K562 (cell line): ENCODE results near the gene THEM4. TPM values are rescaled to one million over a fixed set of nuclear protein-coding genes. Genes with fewer than 3 reads are reported as not detected.
A peak's percentile ranks its signal among the peaks of the same experiment; 100 is the strongest.

Experiments used
- ATAC-seq: fragments of 200-7000 bp; cut with Tn5 transposase; 3 replicates; pipeline ENCODE4 v1.9.1; 2020; ENCODE audit warnings: moderate library complexity
- BruUV-seq: library from RNA; stranded (reverse); fragments of 400-500 nt; replicated peaks from 2 replicates; lab custom pipeline; 2021; lab: Mats Ljungman, UMichigan
- CTCF ChIA-PET: fragments of 300-600 bp; formaldehyde crosslinking; extraction: SDS; loops from one replicate; lab custom pipeline; 2021; ENCODE audit warnings: low intra/inter-chr PET ratio; lab: Yijun Ruan, JAX
- POLR2A ChIA-PET: fragments of 300-600, 350-650 bp; sonication (Branson Sonifier 250); formaldehyde crosslinking; extraction: SDS; loops from one replicate; lab custom pipeline; 2021; ENCODE audit warnings: antibody characterized with exemption, inconsistent platforms; lab: Yijun Ruan, JAX
- DNase-seq, 4 experiments: peaks; one replicate each; pipeline versions ENCODE4 v3.0.0 to v3.0.0-alpha.2; 2011 to 2018; ENCODE audit warnings: low spot score in 3 of 4, mixed read lengths in 3 of 4; ENCODE audit errors: extremely low read depth in 1 of 4
- FAIRE-seq: peaks from 2 replicates; lab custom pipeline; 2011; peaks lifted over from hg19 to GRCh38; lab: Jason Lieb, UNC
- H2AFZ ChIP-seq: 2 replicates; pipeline ENCODE4 v1.6.0; 2011; ENCODE audit warnings: low read depth, low read length, control low read depth, inconsistent platforms
- H3K27ac ChIP-seq: fragments of 200-600 bp; 3 replicates; pipeline ENCODE4 v1.8.0; 2011; ENCODE audit warnings: low read depth, mild to moderate bottlenecking, control low read depth, inconsistent platforms, low read length, moderate library complexity, mixed read lengths; ENCODE audit errors: extremely low read depth
- H3K27me3 ChIP-seq, 2 experiments: fragments of 300-600 bp in 1 of 2; 2 replicates in 1 of 2; 3 replicates in 1 of 2; pipeline versions ENCODE4 v1.6.0 to v1.8.0; 2011; ENCODE audit warnings: inconsistent platforms in 2 of 2, low read length in 2 of 2, mild to moderate bottlenecking in 1 of 2, mixed read lengths in 1 of 2, moderate library complexity in 1 of 2; ENCODE audit not compliant: control insufficient read depth in 2 of 2, insufficient read depth in 2 of 2
- H3K36me3 ChIP-seq: fragments of 300-600 bp; 3 replicates; pipeline ENCODE4 v1.8.0; 2011; ENCODE audit warnings: mild to moderate bottlenecking, low read length, inconsistent platforms; ENCODE audit not compliant: control insufficient read depth, insufficient read depth
- H3K4me1 ChIP-seq, 2 experiments: fragments of 200-600 bp in 1 of 2; replicated peaks in 1 of 2; 2 replicates in 1 of 2; 3 replicates in 1 of 2; pipeline versions ENCODE4 v1.5.1 to v1.8.0; 2011; ENCODE audit warnings: inconsistent platforms in 2 of 2, low read length in 2 of 2, mild to moderate bottlenecking in 1 of 2, mixed read lengths in 1 of 2, moderate library complexity in 1 of 2; ENCODE audit not compliant: control insufficient read depth in 2 of 2, insufficient read depth in 2 of 2
- H3K4me2 ChIP-seq: 2 replicates; pipeline ENCODE4 v1.6.1; 2011; ENCODE audit warnings: low read length, control low read depth, inconsistent platforms, mixed read lengths; ENCODE audit not compliant: insufficient read depth
- H3K4me3 ChIP-seq: fragments of 200-600 bp; sonication (generic), shearing (Covaris generic); 2 replicates; pipeline ENCODE4 v1.5.1; 2016; ENCODE audit warnings: control low read depth, inconsistent platforms
- H3K79me2 ChIP-seq: fragments of 200-600 bp; 3 replicates; pipeline ENCODE4 v1.8.0; 2011; ENCODE audit warnings: low read length, inconsistent platforms; ENCODE audit not compliant: control insufficient read depth, insufficient read depth
- H3K9ac ChIP-seq, 2 experiments: 2 replicates each; pipeline versions ENCODE4 v1.6.0 to v1.6.1; 2011; ENCODE audit warnings: low read depth in 2 of 2, low read length in 2 of 2, control low read depth in 1 of 2, inconsistent platforms in 1 of 2, mild to moderate bottlenecking in 1 of 2, mixed read lengths in 1 of 2; ENCODE audit not compliant: insufficient read depth in 1 of 2
- H3K9me1 ChIP-seq: one replicate; pipeline ENCODE4 v1.6.0; 2011; ENCODE audit warnings: inconsistent platforms, mild to moderate bottlenecking, low read length, moderate library complexity; ENCODE audit not compliant: control insufficient read depth, insufficient read depth
- H3K9me3 ChIP-seq: replicated peaks from 2 replicates; pipeline ENCODE4 v1.5.1; 2011; ENCODE audit warnings: low read depth, low read length, inconsistent platforms; ENCODE audit not compliant: control insufficient read depth, insufficient read depth
- H4K20me1 ChIP-seq: replicated peaks from 2 replicates; pipeline ENCODE4 v1.6.1; 2011; ENCODE audit warnings: low read length, inconsistent platforms, mixed read lengths; ENCODE audit not compliant: control insufficient read depth, insufficient read depth
- GABPA ChIP-seq: fragments of 200-800 bp; sonication (Bioruptor generic); conservative IDR thresholded peaks from 2 replicates; pipeline ENCODE4 v1.6.1; 2016; ENCODE audit warnings: low read depth, missing genetic modification characterization, missing compliant biosample characterization
- HDAC8 ChIP-seq: fragments of 450-650 bp; IDR thresholded peaks from 2 replicates; pipeline ENCODE4 v1.6.1; 2016; ENCODE audit warnings: mild to moderate bottlenecking, missing genetic modification characterization, moderate library complexity, missing compliant biosample characterization
- MEIS2 ChIP-seq: fragments of 450-650 bp; IDR thresholded peaks from 2 replicates; pipeline ENCODE4 v1.6.1; 2014; ENCODE audit warnings: mild to moderate bottlenecking; ENCODE audit not compliant: partially characterized antibody
- NFRKB ChIP-seq: fragments of 450-650 bp; IDR thresholded peaks from 2 replicates; pipeline ENCODE4 v1.6.1; 2016; ENCODE audit warnings: low read depth
- SPI1 ChIP-seq: IDR thresholded peaks from 2 replicates; pipeline ENCODE4 v1.6.1; 2011; ENCODE audit warnings: low read depth, low read length, control low read depth, borderline replicate concordance
- SRF ChIP-seq, 2 experiments: fragments of 250-450, 450-650 bp in 1 of 2; sonication (Bioruptor Pico) in 1 of 2; sonication (generic) in 1 of 2; formaldehyde crosslinking; IDR thresholded peaks; 2 replicates each; pipeline versions ENCODE4 v1.5.0 to v1.5.1; 2020 to 2022; ENCODE audit warnings: mild to moderate bottlenecking in 1 of 2, missing genetic modification reagents in 1 of 2
- WGBS: fragments of 100-300 bp; shearing (Covaris generic); methylation state at CpG from one replicate; pipeline ENCODE4 v1.1.6; 2016; ENCODE audit warnings: low coverage, mixed read lengths; ENCODE audit not compliant: insufficient coverage; ENCODE audit errors: missing lambda C conversion rate; 5-methylcytosine and 5-hydroxymethylcytosine counted together
- in situ Hi-C: fragments of 300-500 bp; cut with MboI; formaldehyde crosslinking; loops from 4 replicates; pipeline ENCODE4 v1.15.0; 2018; ENCODE audit warnings: inconsistent platforms, mixed read lengths
- intact Hi-C: fragments of 100-400 bp; cut with micrococcal nuclease; formaldehyde crosslinking; loops from 2 replicates; pipeline ENCODE4 v1.14.2; 2022
- polyA plus RNA-seq, 8 experiments: library from polyadenylated mRNA; depleted of rRNA in 4 of 8; stranded (reverse) in 5 of 8; unstranded in 3 of 8; fragments of >200 nt; fragmentation: Nextera tagmentation in 2 of 8; fragmentation: Illumina TruSeq in 1 of 8; extraction: Ambion mirVana in 2 of 8; extraction: Trizol in 1 of 8; gene quantifications; 2 replicates each; pipeline versions ENCODE4 v1.2.1 to v1.2.3, GENCODE V29; 2011 to 2014; ENCODE audit warnings: inconsistent platforms in 1 of 8, missing spikeins in 1 of 8
- total RNA-seq, 7 experiments: library from RNA; depleted of rRNA in 6 of 7; stranded (reverse); fragments of >200 nt in 6 of 7; fragmentation: Illumina TruSeq in 2 of 7; extraction: Trizol in 2 of 7; gene quantifications; 2 replicates each; pipeline versions ENCODE4 v1.2.1 to v1.2.3, GENCODE V29; 2011 to 2021; ENCODE audit warnings: low replicate concordance in 1 of 7
- TF ChIP-seq, protein P1 (sequence below): fragments of 450-650 bp; IDR thresholded peaks from 2 replicates; pipeline ENCODE4 v1.6.1; 2016
- TF ChIP-seq, protein P2 (sequence below): fragments of 450-650 bp; IDR thresholded peaks from 2 replicates; pipeline ENCODE4 v1.6.1; 2018; ENCODE audit not compliant: partially characterized antibody
- TF ChIP-seq, protein P3 (sequence below): fragments of 250-450 bp; sonication (Bioruptor Pico); IDR thresholded peaks from 2 replicates; pipeline ENCODE4 v1.9.0; 2021; ENCODE audit warnings: mild to moderate bottlenecking, inconsistent platforms
- TF ChIP-seq, protein P4 (sequence below), 2 experiments: IDR thresholded peaks in 1 of 2; conservative IDR thresholded peaks in 1 of 2; 2 replicates each; pipeline ENCODE4 v1.6.1; 2016; ENCODE audit warnings: low read depth in 2 of 2, mild to moderate bottlenecking in 1 of 2, missing compliant biosample characterization in 1 of 2, missing genetic modification characterization in 1 of 2, moderate library complexity in 1 of 2

The THEM4 gene
- total and polyA plus RNA-seq, 9 of the 15 experiments (the other 6 are each of a cell fraction or from before 2014, with no cell fraction given): 8.6 to 71.9 (median 35.3) TPM

DNA sequence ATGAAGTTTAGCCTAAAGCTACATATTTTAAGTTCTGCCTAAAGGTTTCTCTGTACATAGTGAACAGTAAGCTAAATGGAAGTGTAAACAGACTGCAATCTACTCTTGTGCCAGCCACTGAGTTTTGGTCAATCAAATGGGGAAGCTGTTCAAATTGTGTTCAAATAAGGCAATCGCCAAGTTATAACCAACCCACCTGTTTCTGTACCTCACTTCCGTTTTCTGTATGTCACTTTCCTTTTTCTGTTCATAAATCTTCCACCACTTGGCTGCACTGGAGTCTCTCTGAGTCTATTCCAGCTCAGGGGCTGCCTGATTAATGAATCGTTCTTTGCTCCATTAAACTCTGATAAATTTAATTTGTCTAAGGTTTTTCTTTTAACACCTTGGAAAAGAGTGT is 10.8 kb upstream of the THEM4 start:
- CTCF ChIA-PET: no interaction called here
- Histone ChIP-seq H3K79me2 (no peaks in the 10 kb centered on the region), H3K4me3 (no peak overlapping the region), H3K27ac (no peak overlapping the region), H3K36me3 (no peaks in the 10 kb centered on the region), H3K27me3 (no peaks in the 10 kb centered on the region), H3K4me1 (peaks cover 7 to 31% of the 10 kb centered on the region in 2 experiments), H4K20me1 (no peaks in the 10 kb centered on the region), H3K9me3 (no peaks in the 10 kb centered on the region), H2AFZ (peak overlapping the region; percentile 56), H3K9ac (no peak overlapping the region), H3K4me2 (no peak overlapping the region), H3K9me1 (no peaks in the 10 kb centered on the region)
- DNase-seq (no peak), ATAC-seq (no peak), FAIRE-seq (no peak)
- TF ChIP-seq, protein P1, sequence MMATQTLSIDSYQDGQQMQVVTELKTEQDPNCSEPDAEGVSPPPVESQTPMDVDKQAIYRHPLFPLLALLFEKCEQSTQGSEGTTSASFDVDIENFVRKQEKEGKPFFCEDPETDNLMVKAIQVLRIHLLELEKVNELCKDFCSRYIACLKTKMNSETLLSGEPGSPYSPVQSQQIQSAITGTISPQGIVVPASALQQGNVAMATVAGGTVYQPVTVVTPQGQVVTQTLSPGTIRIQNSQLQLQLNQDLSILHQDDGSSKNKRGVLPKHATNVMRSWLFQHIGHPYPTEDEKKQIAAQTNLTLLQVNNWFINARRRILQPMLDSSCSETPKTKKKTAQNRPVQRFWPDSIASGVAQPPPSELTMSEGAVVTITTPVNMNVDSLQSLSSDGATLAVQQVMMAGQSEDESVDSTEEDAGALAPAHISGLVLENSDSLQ: peak; percentile 69
- TF ChIP-seq SPI1: peak; percentile 76
- peak in 1 of 2 experiments; percentile 71; a peak in 2 of 4 replicates for TF ChIP-seq SRF (CRISPR knock-in tag; IDR thresholded peaks at IDR 0.05)
- no peak for TF ChIP-seq NFRKB
- TF ChIP-seq, protein P2, sequence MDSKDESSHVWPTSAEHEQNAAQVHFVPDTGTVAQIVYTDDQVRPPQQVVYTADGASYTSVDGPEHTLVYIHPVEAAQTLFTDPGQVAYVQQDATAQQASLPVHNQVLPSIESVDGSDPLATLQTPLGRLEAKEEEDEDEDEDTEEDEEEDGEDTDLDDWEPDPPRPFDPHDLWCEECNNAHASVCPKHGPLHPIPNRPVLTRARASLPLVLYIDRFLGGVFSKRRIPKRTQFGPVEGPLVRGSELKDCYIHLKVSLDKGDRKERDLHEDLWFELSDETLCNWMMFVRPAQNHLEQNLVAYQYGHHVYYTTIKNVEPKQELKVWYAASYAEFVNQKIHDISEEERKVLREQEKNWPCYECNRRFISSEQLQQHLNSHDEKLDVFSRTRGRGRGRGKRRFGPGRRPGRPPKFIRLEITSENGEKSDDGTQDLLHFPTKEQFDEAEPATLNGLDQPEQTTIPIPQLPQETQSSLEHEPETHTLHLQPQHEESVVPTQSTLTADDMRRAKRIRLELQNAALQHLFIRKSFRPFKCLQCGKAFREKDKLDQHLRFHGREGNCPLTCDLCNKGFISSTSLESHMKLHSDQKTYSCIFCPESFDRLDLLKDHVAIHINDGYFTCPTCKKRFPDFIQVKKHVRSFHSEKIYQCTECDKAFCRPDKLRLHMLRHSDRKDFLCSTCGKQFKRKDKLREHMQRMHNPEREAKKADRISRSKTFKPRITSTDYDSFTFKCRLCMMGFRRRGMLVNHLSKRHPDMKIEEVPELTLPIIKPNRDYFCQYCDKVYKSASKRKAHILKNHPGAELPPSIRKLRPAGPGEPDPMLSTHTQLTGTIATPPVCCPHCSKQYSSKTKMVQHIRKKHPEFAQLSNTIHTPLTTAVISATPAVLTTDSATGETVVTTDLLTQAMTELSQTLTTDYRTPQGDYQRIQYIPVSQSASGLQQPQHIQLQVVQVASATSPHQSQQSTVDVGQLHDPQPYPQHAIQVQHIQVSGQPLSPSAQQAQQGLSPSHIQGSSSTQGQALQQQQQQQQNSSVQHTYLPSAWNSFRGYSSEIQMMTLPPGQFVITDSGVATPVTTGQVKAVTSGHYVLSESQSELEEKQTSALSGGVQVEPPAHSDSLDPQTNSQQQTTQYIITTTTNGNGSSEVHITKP: no peak
- TF ChIP-seq, protein P3, sequence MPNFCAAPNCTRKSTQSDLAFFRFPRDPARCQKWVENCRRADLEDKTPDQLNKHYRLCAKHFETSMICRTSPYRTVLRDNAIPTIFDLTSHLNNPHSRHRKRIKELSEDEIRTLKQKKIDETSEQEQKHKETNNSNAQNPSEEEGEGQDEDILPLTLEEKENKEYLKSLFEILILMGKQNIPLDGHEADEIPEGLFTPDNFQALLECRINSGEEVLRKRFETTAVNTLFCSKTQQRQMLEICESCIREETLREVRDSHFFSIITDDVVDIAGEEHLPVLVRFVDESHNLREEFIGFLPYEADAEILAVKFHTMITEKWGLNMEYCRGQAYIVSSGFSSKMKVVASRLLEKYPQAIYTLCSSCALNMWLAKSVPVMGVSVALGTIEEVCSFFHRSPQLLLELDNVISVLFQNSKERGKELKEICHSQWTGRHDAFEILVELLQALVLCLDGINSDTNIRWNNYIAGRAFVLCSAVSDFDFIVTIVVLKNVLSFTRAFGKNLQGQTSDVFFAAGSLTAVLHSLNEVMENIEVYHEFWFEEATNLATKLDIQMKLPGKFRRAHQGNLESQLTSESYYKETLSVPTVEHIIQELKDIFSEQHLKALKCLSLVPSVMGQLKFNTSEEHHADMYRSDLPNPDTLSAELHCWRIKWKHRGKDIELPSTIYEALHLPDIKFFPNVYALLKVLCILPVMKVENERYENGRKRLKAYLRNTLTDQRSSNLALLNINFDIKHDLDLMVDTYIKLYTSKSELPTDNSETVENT (CRISPR knock-in tag): no peak
- TF ChIP-seq GABPA: 0 out of 2 replicates have a peak, but pooled peaks have one; percentile 33
- TF ChIP-seq HDAC8 (tag): no peak
- TF ChIP-seq, protein P4, sequence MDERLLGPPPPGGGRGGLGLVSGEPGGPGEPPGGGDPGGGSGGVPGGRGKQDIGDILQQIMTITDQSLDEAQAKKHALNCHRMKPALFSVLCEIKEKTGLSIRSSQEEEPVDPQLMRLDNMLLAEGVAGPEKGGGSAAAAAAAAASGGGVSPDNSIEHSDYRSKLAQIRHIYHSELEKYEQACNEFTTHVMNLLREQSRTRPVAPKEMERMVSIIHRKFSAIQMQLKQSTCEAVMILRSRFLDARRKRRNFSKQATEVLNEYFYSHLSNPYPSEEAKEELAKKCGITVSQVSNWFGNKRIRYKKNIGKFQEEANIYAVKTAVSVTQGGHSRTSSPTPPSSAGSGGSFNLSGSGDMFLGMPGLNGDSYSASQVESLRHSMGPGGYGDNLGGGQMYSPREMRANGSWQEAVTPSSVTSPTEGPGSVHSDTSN (CRISPR knock-in tag; IDR thresholded peaks at IDR 0.05; ENCODE audit: low read depth): no peak
- TF ChIP-seq, protein P4 (tag; conservative IDR thresholded peaks at IDR 0.05; ENCODE audit: low read depth): peak; percentile 58
- TF ChIP-seq MEIS2: peak; percentile 64
- in situ Hi-C loops: no loop called here
- BruUV-seq: no TSS peak
- intact Hi-C loops: no loop called here
- POLR2A ChIA-PET: interaction anchor here (1.1 kb wide), 2 partner anchors 11 to 13 kb away, joined by 3 to 5 read pairs; partner anchors contain the start of gene THEM4
- 22% methylated on average over 3 of the region's 3 CpGs for WGBS
